HG03039 (cell line): ENCODE results near the gene BACE1.

ENCODE experiments used
- ATAC-seq: cut with Tn5 transposase; IDR thresholded peaks from one replicate; pipeline ENCODE4 v1.9.1; 2021; ENCODE audit warnings: mild to moderate bottlenecking, moderate library complexity; ENCODE audit not compliant: unreplicated experiment

Gene BACE1

DNA sequence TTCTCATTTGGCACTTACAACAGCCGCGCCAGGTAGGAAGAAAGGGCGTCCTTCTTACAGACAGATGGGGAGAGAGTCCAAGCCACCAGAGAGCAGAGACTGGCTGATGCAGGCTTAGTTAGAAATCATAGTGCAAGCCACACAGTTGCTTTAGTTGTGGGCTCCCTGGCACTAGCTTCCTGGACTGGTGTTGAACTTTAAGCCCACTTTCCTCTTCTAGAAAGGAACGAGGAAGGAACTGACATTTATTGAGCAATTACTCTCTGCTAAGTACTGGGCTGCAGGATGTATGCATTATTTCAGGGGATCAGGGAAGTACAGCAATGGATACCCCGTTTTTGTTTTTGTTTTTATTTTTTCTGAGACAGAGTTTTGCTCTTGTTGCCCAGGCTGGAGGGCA lies 3.0 kb downstream of the BACE1 start:
- ATAC-seq = no peak

- no peak for ATAC-seq
These were observed 6.7 kb downstream of the BACE1 start for GRCh38 chr11:117309310-117309709.

DNA sequence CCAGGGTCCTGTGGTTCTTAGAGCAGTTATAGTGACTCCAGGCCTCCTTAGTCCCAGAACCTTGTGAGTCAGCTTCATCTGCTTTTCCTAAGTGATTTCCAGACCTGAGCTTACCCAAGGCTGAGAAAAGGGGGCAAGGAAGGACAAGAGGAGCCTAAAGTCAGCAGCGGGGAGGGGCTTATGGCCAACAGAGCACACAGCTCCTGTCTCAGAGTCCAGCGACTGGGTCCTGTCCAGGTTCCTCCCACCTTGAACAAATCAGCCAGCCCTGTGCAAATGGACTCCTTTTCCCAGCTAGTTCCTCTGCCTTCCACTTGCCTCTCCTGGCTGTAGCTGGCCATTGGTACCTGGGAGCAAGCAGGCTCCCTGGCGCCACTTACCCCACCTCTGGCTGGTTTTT lies 10.9 kb downstream of the BACE1 start:
- ATAC-seq = no peak

- ATAC-seq = no peak
These were observed 12.3 kb downstream of the BACE1 start for GRCh38 chr11:117303646-117304315.

DNA sequence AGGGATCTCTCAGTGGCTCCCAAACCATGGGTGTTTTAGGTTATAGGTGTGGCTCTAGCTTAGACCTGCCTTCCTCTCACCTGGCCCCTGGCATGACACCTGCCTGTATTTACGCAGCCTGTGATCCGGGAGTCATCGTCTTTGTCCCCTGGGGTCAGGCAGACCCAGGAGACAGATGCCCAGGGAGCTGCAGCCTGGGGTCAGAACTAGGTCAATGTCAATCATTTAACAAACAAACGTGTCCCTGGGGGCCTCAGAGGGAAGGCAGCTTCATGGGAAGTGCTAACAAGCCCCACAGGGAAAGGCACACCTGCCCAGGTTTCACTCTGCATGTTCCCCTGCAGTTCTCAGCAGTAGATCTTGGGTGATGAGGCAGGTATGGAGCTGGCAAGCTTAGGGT lies 13.0 kb downstream of the BACE1 start:
- no peak for ATAC-seq

- no peak for ATAC-seq
These were observed 13.8 kb downstream of the BACE1 start for GRCh38 chr11:117302228-117302627.

GRCh38 chr11:117300773-117301172 lies 15.3 kb downstream of the BACE1 start:
- no peak for ATAC-seq

DNA sequence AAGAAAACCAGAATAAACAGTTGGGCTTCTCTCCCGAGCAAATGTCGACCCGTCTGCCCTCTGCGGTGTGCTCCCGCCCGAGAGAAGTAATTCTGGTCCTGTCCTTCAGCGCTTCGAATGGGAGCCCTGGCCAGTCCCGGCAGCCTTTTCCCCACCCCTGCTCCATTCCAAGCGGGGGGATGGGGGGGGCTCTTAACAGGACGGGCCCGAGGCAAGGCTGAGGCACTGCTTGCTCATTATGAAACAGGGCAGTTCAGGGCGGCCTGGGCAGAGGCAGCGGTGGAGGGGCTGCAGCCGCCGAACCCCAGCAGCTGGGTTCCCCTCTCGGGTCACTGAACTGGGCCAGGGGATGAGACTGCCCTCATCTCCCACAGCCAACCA lies 15.8 kb downstream of the BACE1 start:
- ATAC-seq = no peak

- ATAC-seq = no peak
These were observed 16.4 kb downstream of the BACE1 start for GRCh38 chr11:117299351-117300282.

GRCh38 chr11:117298195-117298594 lies 17.9 kb downstream of the BACE1 start:
- no peak for ATAC-seq

DNA sequence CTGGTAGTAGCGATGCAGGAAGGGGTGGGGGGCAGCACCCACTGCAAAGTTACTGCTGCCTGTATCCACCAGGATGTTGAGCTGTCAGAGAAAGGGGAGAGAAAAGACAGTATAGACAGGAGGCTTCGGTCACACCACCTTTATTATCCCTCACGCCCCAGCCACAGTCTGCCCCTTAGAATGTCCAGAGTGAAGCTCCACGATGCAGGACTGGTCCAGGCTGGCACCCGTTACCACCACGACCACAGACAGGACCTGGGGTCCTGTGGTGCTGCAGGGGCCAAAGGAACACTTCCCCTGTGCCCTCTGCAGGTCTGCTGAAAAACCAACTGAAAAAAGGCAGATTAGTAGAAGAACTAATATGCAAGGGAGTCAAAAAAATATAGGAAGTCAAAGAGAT lies 19.2 kb downstream of the BACE1 start:
- no peak for ATAC-seq

- ATAC-seq = no peak
These were observed 20.5 kb downstream of the BACE1 start for GRCh38 chr11:117295438-117296137.

DNA sequence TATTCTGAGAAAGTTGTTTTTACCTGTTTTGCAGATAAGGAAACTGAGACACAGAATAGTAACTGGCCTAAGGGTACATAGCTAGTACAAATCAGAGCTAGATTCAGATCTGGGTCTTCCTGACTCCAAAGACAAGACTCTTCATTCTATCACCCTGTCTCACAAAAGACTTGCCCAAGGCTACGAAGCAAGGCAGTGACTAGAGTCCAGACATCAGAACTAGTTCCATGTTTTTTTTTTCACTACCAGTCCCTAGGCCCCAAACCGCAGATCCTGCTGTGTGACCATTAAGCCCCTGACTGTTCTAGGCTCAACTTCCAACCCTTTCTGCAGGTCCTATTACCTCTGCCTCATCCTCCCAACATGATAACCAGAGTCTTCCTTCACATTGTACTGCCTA lies 23.4 kb downstream of the BACE1 start:
- no peak for ATAC-seq

DNA sequence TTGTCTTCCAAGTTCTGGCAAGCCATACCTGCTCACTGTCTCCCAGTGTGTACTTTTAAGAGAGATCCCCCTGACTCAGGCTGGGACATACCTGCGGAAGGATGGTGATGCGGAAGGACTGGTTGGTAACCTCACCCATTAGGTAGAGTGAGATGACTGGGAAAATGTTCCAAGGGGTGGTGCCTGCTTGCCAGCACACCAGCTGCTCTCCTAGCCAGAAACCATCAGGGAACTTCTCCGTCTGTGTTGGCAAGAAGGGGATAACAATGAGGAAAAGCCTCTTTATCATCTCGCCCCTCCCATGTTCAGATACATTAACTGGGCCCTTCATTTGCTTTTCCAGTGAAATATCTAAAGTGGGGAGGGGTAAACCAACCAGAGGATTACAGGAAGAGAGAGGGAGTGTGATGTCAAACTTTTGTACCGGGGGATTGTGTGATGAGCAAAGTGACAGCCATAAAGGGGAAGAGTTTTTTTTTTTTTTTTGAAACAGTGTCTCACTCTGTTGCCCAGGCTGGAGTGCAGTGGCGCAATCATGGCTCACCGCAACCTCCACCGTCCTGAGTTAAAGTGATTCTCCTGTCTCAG lies 25.2 kb downstream of the BACE1 start, which contains the start of gene BACE1-AS:
Gene BACE1-AS (plus strand): TSS at position 538 of the 588 bp plus-strand sequence.
- no peak for ATAC-seq

DNA sequence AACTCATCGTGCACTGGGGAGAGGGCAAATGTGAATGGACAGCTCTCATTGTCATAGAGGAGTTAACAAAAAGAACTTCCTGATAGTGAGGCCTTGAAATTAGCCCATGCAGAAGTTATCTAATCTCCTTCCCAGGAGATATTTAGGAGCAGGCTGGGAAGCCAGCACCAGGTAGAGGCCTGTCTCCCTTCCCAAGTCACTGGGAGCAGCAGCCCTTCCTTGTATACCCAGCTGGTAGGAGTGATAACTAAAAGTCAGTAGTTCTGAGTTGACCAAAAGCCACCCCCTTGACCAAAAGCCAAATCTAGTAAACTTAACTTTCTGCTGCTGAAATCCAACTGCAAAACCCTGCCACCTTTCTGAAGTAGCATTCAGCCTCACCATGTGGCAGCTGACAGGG lies 26.3 kb downstream of the BACE1 start:
- no peak for ATAC-seq

DNA sequence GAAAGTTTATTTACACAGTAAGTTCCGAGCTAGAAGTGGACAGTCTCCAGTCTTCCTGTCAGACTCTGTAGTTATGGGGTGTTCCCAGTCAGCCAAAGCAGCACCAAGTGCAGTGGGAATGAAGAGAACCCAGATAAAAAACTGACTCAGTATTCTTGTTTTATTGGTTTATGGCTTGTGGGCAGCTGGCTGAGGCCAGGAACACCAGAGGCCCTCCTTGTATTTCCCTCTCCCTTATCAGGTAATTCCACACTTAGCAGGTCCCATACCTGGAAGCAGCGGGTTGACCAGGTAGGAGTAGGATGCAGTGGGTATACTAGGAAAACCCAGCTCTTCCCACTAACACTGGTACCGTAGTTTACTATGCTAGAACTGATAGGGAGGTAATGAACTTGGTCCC lies 28.4 kb downstream of the BACE1 start:
- ATAC-seq = no peak

DNA sequence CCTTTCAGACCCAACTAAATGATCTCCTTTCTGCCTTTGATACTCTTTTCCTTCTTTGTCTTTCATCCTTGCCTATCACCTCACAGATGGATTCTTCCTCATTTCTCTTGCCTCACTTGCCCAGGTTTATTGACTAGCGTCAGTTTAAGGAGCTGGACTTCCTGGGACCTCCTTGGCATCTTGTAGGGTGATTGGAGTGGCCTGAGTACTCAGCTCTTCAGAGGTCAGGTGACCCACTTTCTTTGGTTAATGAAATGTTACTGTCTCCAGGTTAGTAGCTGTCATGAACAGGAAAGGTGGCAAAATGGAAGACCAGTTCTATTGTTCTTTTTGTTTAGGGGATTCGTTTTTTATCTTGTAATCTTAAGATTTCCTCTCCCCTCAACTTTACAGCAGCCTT lies 29.5 kb downstream of the BACE1 start:
- ATAC-seq = no peak

- ATAC-seq = no peak
These were observed 32.0 kb downstream of the BACE1 start for GRCh38 chr11:117284053-117284452.

DNA sequence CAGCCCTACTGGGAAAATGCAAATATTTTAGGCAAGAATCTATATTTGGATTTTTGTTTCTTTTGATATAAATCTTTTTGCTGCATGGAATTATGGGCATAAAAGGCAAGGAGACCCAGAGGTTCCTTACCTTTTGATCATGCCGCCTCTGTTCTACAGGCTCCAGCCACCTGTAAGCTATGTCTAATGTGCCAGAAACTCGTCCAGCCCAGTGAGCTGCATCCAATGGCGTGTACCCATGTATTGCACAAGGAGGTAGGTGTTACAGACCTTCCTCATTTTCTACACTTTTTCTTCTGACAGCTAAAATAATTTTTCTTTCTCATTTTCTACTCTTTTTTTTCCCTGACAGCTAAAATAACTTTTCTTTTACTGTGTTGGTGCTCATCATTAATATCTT lies 33.1 kb downstream of the BACE1 start:
- ATAC-seq = no peak

GRCh38 chr11:117281869-117282268 lies 34.2 kb downstream of the BACE1 start:
- ATAC-seq = no peak

DNA sequence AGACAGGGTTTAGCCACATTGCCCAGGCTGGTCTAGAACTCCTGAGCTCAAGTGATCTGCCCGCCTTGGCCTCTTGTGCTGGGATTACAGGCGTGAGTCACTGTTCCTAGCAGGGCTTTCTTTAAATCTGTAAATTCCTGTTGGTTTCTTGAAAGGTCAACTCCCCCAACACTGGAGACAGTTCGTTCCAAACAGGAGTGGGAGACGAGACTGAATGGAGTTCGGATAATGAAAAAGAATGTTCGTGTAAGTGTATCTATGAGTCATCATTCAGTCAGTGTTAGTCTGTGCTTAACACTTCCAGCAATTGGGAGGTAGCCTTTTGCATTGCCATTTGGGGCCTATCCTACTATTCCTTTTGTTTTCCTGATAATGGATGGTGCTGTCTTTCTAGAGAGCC lies 34.9 kb downstream of the BACE1 start:
- ATAC-seq = no peak
